Renal cortex interstitium (tissue), 11 donors: ENCODE results near the gene GOLGA8T. TPM values are rescaled to one million over a fixed set of nuclear protein-coding genes. Genes with fewer than 3 reads are reported as not detected.
"Not testable (repeated sequence)": the region's sequence is repeated elsewhere in the genome, so short reads cannot be mapped to it uniquely, and the experiment has no call there.

Experiments
- DNase-seq, 11 donors: peaks; one replicate each; pipeline ENCODE4 v3.0.0-alpha.2; 2013; ENCODE audit warnings: low read depth in 9 of 11, low spot score in 4 of 11; ENCODE audit errors: extremely low read depth in 1 of 11
- polyA plus RNA-seq, 3 donors: library from polyadenylated mRNA; unstranded; fragments of 120-200 nt; gene quantifications; one replicate each; pipeline ENCODE4 v1.2.1, GENCODE V29; 2013; ENCODE audit not compliant: insufficient read length in 3 of 3

The GOLGA8T gene
- polyA plus RNA-seq, 3 donors: 0.34 TPM; not detected in 2

DNA sequence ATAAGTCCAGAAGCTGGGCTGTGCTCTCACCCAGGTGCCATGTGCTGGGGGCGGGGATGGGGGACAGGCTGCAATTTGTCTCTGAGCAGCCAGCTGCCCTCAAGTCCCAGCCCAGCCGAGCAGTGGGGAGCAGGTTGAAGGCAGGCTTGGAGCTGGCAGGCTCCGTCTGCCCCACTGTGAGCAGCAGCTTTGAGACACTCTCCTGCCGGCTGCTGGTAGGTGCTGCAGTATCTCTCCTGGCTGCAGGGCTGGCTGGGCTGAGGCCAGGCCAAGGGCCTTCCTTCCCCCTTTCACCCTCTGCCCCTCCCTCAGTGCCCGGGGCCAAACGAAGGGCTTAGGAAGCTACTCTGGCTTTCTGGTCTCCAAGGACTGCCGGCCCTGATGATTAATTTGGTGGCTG lies 50.6 kb downstream of the GOLGA8T start:
- DNase-seq: not testable (repeated sequence)

DNA sequence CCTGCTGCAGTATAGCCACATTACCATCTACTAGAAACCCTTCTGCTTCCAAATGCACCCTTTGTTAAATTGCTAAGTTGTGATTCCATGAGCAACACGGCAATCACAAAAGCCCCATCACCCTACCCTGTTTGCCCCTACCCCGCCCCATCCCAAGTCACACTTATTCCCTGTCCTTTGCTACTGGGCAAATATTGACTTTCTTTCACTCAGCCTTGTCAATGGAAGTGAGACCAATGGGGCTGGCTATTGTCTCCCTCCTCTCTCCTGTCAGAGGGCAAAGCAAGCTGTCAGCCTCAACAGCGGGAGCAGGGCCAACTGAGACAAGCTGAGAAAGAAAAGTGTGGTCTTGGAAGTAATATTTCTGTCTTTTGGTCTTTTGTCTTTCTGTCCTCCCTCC lies 52.6 kb downstream of the GOLGA8T start:
- not testable (repeated sequence) for DNase-seq

DNA sequence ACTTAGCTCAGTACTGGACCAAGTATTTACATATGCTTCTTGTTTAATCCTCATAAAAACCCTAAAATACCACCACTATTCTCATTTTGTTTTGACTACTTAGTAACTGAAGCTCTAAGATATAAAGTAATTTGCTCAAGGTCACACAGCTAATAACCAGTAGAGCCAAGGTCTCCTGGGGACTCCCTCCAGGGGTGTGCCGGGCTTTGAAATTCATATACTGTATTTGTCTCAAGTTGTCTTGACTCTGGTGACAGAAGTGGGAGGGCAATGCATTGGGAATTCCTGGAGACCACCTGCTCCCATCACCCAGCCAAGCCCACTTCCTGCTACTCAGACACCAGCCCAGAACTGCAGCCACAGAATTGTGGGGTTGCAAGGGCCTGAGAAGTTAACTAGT lies 54.9 kb downstream of the GOLGA8T start:
- DNase-seq: not testable (repeated sequence)

DNA sequence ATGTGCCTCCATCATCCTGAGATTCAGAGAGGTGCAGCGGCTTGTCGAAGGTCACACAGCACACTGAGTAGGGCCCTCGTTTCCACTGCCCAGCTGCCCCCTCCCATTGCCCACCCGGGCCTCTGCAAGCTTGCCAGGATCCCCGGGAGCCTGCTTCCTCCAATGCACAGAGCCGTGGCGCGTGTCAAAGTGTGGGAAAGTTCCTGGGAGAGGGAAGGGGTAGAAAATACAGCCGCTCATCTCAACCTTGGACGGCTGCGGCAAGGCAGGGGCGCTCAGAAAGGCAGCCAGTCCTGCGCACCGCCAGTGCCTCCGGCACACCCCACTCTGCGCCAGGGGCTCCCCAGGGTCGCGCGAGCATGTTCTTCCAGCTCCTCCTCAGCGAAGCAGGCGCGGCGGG lies 56.3 kb downstream of the GOLGA8T start:
- not testable (repeated sequence) for DNase-seq

DNA sequence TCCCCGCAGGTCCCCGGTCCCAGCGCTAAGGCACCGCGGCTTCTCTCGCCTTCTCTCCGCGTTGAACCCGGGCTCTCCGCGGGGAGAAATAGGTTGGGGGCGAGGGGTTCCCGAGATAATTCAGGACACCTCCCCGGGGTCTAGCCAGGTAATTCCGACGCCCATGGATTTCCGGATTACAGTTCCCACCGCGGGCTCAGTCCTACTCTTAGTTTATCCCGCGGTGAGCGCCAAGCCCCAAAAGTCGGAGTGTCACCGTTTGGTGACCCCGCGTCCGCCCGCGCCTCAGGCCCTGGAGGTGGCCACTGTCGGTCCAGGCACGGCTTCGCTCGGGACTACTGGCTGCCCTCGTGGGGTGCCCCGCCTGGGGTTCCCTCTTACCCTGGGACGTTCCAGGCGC lies 56.8 kb downstream of the GOLGA8T start:
- DNase-seq: not testable (repeated sequence)

DNA sequence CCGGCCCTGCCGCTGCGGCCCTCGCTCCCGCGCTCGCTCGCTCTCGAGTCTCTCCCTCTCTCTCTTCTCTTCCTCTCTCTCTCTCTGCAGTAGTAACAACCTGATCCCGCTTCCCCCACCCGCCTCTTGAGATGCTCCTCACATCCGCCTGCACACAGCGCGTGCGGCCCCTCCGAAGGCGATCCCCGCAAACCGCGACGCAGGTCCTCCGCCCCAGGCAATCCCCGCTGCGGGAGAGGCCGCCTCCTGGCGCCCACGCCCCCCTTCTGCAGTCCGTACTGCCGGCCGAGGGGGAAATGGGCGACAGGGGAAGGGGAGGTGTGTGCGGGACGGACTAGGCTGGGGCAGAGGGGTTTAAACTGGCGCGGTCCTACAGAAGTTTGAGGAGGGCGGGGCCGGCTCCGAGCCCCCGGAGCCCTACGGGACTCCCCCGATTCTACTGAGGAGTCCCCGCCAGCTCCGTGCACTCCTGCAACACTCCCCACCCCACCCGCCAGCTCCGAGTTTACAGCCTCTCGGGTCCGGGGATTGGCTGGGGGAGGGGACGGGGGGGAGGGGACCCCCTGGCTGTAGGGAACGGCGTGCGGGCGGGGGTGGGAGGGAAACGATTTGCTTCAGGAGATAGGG lies 57.4 kb downstream of the GOLGA8T start:
- DNase-seq: not testable (repeated sequence)

DNA sequence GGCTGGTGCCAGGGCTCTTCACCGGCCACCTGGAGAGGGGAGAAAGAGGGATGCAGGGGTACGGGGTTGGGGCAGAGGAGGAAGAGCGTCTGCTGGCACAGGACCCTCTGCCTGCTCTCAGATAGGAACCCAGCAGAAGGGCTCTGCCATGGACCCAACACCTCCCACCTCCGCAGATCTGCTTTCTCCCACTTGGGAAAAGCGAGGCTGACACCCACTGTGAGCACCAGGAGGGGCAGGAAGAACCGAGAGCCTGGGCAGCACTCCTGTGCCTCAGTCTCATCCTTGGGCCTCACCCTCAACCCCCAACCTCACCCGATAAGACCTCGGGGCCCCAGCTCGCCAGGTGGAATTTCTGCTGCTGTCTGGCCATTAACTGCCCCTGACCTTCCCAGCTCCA lies 58.0 kb downstream of the GOLGA8T start:
- not testable (repeated sequence) for DNase-seq

Other genes with a start within 250 kb of the GOLGA8T start
- 1 to 10 TPM in 2 of 3 donors, under 1 TPM in 1; 0.32 to 1.7 (median 1.3) TPM for gene GOLGA8J, start 52.1 kb upstream of the GOLGA8T start, polyA plus RNA-seq